ENCODE results near the gene SCAF4. TPM values are rescaled to one million over a fixed set of nuclear protein-coding genes. Genes with fewer than 3 reads are reported as not detected.
"Not testable (repeated sequence)": the region's sequence is repeated elsewhere in the genome, so short reads cannot be mapped to it uniquely, and the experiment has no call there.

The SCAF4 gene
- polyA plus RNA-seq, 4 donors, result 32.8 to 42.4 (median 35.6) TPM

DNA sequence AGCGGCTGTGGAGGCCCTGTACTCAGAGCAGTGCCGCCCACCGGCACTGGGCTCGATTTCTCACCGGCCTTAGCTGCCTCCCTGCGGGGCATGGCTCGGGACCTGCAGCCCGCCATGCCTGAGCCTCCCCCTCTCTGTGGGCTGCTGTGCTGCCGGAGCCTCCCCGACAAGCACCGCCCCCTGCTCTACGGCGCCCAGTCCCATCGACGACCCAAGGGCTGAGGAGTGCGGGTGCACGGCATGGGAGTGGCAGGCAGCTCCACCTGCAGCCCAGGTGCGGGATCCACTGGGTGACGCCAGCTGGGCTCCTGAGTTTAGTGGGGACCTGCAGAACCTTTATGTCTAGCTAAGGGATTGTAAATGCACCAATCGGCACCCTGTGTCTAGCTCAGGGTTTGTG is 77.6 kb downstream of the SCAF4 start:
- no peak for DNase-seq (ENCODE audit: low read depth in 4 of 4, low spot score in 3 of 4)

DNA sequence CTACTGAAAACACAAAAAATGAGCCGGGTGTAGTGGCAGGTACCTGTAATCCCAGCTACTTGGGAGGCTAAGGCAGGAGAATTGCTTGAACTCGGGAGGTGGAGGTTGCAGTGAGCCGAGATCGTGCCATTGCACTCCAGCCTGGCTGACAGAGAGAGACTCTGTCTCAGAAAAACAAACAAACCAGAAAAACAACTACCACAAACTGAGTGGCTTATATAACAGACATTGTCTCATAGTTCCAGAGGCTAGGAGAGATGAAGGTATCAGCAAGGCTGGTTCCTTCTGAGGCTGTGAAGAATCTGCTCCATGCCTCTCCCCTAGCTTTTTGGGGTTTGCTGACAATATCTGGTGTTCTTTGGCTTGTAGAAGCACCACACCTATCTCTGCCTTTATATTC is 80.4 kb downstream of the SCAF4 start:
- DNase-seq (ENCODE audit: low read depth in 4 of 4, low spot score in 3 of 4), result not testable (repeated sequence)

DNA sequence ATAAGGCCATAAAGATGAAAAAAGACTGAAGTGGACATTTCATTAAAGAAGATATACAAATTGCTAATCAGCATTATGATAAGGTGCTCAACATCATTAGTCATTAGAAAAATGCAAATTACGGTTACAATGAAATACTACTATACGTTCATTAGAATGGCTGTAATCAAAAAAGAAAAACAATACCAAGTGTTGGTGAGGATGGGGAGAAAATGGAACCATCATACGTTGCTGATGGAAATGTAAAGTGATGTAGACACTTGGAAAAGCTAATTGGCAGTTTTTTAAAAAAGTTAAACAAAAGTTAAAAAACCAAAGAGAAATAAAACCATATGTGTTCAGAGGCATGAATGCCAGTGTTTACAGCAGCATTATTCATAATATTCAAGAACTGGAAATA is 81.0 kb downstream of the SCAF4 start:
- no peak for DNase-seq (ENCODE audit: low read depth in 4 of 4, low spot score in 3 of 4)

DNA sequence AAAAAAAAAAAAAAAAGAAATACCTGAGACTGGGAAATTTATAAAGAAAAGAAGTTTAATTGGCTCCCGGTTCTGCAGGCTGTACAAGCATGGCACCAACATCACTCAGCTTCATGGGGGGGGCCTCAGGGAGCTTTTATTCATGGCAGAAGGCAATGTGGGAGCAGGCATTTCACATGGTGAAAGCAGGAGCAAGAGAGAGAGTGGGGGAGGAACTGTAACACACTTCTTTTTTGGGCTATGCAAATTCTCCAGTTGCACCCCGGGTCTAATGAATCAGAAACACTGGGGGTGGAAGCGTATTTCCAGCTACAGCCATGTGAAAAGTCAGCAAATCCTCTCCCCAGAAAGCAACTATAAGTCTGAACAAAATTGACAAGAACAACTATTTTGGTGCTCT is 84.3 kb downstream of the SCAF4 start:
- DNase-seq (ENCODE audit: low read depth in 4 of 4, low spot score in 3 of 4), result no peak

DNA sequence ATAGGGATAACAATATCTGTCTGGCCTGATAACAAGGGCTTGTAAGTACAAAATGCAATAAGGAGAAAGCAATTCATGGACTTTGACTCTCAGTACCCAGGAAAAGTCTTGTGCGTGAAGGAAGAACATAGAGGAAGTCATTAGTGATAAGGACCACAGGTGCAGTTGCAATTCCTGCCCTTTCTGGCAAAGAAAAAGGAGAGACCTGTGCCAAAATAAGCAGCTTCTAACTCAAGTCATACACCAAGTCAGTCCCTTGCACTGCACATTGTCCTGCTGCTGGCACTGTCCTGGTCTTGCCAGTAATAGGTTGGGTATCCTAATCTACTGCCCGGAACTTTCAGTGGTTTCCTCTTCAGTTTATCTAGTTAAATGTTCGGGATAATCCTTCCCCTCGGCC is 87.3 kb downstream of the SCAF4 start:
- DNase-seq (ENCODE audit: low read depth in 4 of 4, low spot score in 3 of 4), result no peak

DNA sequence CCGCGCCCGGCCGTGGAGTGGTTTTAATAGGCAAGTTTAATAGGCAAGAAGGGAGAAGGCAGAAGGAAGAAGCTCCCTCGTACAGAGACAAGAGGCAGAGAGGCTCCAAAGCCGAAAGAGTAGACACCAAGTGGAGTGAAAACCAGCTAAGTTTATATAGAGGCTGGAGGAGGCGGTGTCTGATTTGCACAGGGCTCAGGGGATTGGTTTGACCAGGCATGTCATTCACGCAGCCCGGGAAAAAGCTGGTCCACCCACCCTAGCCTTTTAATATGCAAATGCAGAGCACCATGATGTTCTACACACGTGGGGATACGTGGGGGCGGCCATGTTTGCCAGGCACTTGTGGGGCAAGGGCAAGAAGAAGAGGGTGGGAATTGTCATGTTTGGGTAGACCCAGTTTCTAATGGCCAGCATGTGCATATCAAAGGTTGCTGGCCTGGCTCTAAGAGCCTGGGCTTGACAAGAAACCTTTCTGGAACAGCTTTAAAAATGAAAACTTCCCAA is 90.4 kb downstream of the SCAF4 start:
- DNase-seq (ENCODE audit: low read depth in 4 of 4, low spot score in 3 of 4), result no peak

DNA sequence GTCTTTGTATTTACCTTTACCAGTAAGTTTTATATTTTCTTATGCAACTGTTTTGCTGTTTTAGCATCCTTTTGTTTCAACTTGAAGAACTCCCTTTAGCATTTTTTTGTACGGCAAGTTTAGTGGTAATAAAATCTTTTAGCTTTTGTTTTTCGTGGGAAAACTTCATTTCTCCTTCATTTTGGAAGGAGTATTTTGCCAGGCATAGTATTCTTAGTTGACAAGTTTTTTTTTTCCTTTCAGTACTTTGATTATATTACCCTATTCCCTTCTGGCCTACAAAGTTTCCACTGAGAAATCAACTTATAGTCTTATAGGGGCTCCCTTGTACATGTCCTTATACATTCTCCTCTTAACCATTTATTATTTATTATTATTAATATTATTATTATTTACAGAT is 95.0 kb downstream of the SCAF4 start:
- DNase-seq (ENCODE audit: low read depth in 4 of 4, low spot score in 3 of 4), result no peak

DNA sequence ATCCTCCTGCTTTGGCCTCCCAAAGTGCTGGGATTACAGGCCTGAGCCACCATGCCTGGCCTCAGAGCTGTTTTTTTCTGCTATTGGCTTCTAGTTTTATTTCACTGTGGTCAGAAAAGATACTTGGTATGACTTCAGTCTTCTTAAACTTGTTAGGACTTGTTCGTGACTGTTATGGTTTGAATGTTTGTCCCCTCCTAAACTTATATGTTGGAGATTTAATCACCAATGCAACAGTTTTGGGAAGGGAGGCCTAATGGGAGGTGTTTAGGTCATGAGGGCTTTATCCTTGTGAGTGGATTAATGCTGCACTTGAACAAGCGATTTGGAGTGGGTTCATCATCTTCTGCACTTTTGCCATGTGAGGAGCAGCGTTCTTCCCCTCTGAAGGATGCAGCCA is 96.9 kb downstream of the SCAF4 start:
- no peak for DNase-seq (ENCODE audit: low read depth in 4 of 4, low spot score in 3 of 4)

DNA sequence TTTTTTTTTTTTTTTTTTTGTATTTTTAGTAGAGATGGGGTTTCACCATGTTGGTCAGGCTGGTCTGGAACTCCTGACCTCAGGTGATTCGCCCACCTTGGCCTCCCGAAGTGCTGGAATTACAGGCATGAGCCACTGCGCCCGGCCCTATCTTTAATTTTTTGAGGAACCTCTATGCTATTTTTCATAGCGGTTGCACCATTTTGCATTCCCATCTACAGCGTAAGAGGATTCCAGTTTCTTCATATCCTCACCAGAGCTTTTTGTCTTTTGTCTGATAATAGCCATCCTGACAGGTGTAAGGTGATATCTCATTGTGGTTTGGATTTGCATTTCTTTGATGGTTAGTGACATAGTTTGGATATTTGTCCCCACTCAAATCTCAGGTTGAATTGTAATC is 100.0 kb downstream of the SCAF4 start:
- DNase-seq (ENCODE audit: low read depth in 4 of 4, low spot score in 3 of 4), result not testable (repeated sequence)

DNA sequence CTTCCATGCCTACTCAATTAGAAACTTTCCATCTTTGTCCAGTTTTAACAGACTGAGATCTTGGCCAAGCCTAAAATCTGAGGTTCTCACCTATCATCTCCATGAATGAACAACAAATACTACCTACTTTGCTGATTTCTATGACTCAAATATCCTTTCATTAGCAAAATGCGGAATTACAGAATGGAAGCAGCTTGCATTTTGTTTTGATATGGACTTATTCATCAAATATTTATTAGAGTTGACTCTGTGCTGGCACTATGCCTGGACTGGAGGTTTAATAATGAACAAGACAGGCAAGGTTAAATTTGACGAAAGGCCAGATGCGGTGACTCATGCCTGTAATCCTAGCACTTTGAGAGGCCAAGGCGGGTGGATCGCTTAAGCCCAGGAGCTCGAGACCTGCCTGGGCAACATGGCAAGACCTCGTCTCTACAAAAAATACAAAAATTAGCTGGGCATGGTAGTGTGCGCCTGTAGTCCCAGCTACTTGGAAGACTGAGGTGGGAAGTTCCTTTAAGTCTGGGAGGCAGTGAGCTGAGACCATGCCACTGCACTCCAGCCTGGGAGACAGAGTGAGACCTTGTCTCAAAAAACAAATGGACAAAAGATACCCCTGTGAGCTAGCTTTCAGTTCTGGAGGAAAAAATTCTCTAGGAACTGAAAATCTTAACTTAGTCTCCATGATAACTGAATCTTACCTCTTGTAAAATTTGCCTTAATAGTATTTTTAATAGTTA is 101.8 kb downstream of the SCAF4 start:
- DNase-seq (ENCODE audit: low read depth in 4 of 4, low spot score in 3 of 4), result peak in 1 of 4 donors; percentile 10

DNA sequence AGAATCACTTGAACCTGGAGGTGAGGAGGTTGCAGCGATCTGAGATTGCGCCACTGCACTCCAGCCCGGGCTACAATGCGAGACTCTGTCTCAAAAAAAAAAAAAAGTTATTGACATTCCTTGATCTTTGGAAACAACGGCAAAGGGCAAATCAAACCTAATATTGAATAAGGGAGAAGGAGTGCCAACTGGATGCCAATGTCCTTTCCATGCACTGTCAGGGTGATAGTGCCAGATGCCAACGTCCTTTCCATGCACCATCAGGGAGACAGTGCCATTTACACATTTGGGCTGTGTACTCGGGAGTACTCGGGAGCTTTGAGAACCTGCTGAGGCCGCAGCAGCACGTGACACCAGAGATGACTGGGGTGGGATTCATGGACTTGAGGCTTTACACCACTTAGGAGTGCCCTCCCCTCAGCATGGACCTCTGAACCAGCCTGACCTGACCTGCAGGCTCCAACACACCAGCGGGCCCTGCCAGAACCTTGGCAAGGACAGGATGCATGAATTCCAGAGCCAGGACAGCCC is 106.9 kb downstream of the SCAF4 start:
- no peak for DNase-seq (ENCODE audit: low read depth in 4 of 4, low spot score in 3 of 4)

DNA sequence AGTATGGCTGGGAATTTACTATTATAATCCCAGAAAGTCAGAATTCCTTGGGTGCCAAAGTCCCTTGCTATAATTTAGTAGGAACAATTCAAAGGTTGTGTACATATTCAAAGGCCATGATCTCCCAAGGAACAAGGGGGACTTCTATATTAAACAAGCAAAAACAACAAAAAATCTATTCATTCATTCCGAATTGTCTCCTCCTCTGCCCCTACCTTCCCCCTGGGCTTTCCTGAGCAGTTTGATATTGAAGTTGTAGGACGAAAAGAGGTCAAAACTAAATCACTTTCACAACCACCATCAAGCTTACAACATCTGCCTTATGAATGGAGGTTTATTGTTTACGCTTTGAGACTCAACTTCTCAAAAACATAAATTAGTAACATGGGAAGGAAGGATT is 107.7 kb downstream of the SCAF4 start:
- no peak for DNase-seq (ENCODE audit: low read depth in 4 of 4, low spot score in 3 of 4)

DNA sequence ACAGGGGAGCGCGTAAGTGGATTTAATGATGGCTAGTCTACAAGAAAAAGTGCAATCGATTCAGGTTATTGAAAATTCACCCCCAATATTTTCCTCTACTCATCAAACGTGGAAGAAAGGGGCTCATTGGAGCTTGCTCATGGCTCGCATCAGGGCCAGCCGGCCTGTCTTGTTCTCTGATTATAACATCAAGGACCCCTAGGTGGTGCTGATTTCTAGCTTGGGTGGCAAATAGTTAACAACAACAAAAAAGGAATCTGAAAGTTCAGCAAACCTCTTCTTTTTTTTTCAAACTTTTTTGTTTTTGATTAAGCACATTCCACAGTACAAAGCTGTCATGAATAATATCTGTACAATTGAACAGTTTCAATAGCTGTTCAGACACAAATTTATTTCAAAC is 108.3 kb downstream of the SCAF4 start:
- DNase-seq (ENCODE audit: low read depth in 4 of 4, low spot score in 3 of 4), result no peak

DNA sequence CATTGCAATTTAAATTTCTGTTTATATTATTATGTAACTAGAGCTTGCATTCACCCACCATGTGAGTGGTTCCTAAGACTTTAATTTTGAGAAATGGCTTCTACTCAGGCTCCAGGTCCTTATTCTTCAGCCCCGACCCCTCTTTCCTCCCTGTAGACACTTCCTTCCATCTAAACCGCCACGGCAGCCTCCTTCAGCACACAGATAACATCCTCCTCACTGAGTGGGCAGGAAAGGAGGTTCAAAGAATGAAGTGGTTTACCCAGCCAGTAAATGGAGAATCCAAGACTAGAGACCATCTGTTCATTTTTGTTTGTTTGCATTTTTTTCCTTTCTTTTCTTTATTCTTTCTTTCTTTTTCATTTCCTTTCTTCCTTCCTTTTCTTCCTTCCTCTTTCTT is 109.5 kb downstream of the SCAF4 start:
- no peak for DNase-seq (ENCODE audit: low read depth in 4 of 4, low spot score in 3 of 4)

Other genes with a start within 250 kb of the SCAF4 start
- 100 to 1,000 TPM; 275 to 293 (median 284) TPM for gene SOD1, start 72.4 kb downstream of the SCAF4 start, polyA plus RNA-seq (ENCODE audit: insufficient read length in 4 of 4)
- 10 to 100 TPM; 16.1 to 18.7 (median 18.1) TPM for gene HUNK, start 140.9 kb upstream of the SCAF4 start, polyA plus RNA-seq (ENCODE audit: insufficient read length in 4 of 4)

All from right renal pelvis (tissue), 4 donors.